DMS79 (cell line): Measurements from ENCODE around the gene NIPBL.
"Not testable (repeated sequence)": the region's sequence is repeated elsewhere in the genome, so short reads cannot be mapped to it uniquely, and the experiment has no call there.

Experiments used
- DNase-seq: peaks from one replicate; lab custom pipeline; 2025; lab: John Stamatoyannopoulos, UW

Gene NIPBL

GRCh38 chr5:36949593-36949992 lies 73.0 kb downstream of the NIPBL start:
- no peak for DNase-seq

GRCh38 chr5:36950586-36951457 lies 74.3 kb downstream of the NIPBL start:
- no peak for DNase-seq

- DNase-seq = no peak
Measured at GRCh38 chr5:36953043-36953442, 76.5 kb downstream of the NIPBL start.

GRCh38 chr5:36957953-36958537 lies 81.5 kb downstream of the NIPBL start:
- no peak for DNase-seq

- DNase-seq = no peak
Measured at GRCh38 chr5:36958612-36959011, 82.0 kb downstream of the NIPBL start.

GRCh38 chr5:36965179-36965578 lies 88.6 kb downstream of the NIPBL start:
- no peak for DNase-seq

GRCh38 chr5:36969700-36970395 lies 93.3 kb downstream of the NIPBL start:
- no peak for DNase-seq

GRCh38 chr5:36978196-36978595 lies 101.6 kb downstream of the NIPBL start:
- DNase-seq = no peak

- no peak for DNase-seq
Measured at GRCh38 chr5:36982146-36982545, 105.6 kb downstream of the NIPBL start.

- DNase-seq = no peak
Measured at GRCh38 chr5:36985387-36985786, 108.8 kb downstream of the NIPBL start.

GRCh38 chr5:36988396-36988795 lies 111.8 kb downstream of the NIPBL start:
- no peak for DNase-seq

GRCh38 chr5:36998578-36998977 lies 122.0 kb downstream of the NIPBL start:
- DNase-seq = no peak

- DNase-seq = no peak
Measured at GRCh38 chr5:37002176-37002751, 125.7 kb downstream of the NIPBL start.

- DNase-seq = no peak
Measured at GRCh38 chr5:37005252-37005651, 128.7 kb downstream of the NIPBL start.

GRCh38 chr5:37005946-37006540 lies 129.5 kb downstream of the NIPBL start:
- DNase-seq = no peak

- DNase-seq = not testable (repeated sequence)
Measured at GRCh38 chr5:37013181-37013580, 136.6 kb downstream of the NIPBL start.

- DNase-seq = no peak
Measured at GRCh38 chr5:37014321-37014720, 137.8 kb downstream of the NIPBL start.

GRCh38 chr5:37015795-37016666 lies 139.5 kb downstream of the NIPBL start:
- DNase-seq = no peak

GRCh38 chr5:37028910-37029309 lies 152.3 kb downstream of the NIPBL start:
- no peak for DNase-seq

- DNase-seq = no peak
Measured at GRCh38 chr5:37029436-37029835, 152.9 kb downstream of the NIPBL start.

- DNase-seq = no peak
Measured at GRCh38 chr5:37034955-37035354, 158.4 kb downstream of the NIPBL start.
